Neural cell (in vitro differentiated cells): ENCODE data around the gene FUT7. TPM values are rescaled to one million over a fixed set of nuclear protein-coding genes. Genes with fewer than 3 reads are reported as not detected.
"Not testable (repeated sequence)": the region's sequence is repeated elsewhere in the genome, so short reads cannot be mapped to it uniquely, and the experiment has no call there.

Experiments
- H2AFZ ChIP-seq: fragments of 200-600, 300-800 bp; sonication (generic), shearing (Covaris generic); 2 replicates; pipeline ENCODE4 v1.6.0; 2014; ENCODE audit warnings: low read depth, mild to moderate bottlenecking, antibody characterized with exemption, low read length, moderate library complexity
- H3F3A ChIP-seq: fragments of 200-600 bp; shearing (Covaris generic); 2 replicates; pipeline ENCODE4 v1.6.1; 2016; ENCODE audit warnings: mild to moderate bottlenecking, moderate library complexity, mixed read lengths, antibody characterized with exemption, low read length; ENCODE audit not compliant: insufficient read depth, poor library complexity, severe bottlenecking
- H3K27ac ChIP-seq: fragments of 200-600, 300-800 bp; sonication (generic), shearing (Covaris generic); 2 replicates; pipeline ENCODE4 v1.5.1; 2014; ENCODE audit warnings: mild to moderate bottlenecking, low read length, moderate library complexity
- H3K27me3 ChIP-seq: fragments of 300-800, 200-600 bp; sonication (generic), shearing (Covaris generic); 2 replicates; pipeline ENCODE4 v1.6.0; 2014; ENCODE audit warnings: mild to moderate bottlenecking, low read depth, low read length, moderate library complexity; ENCODE audit not compliant: insufficient read depth
- H3K36me3 ChIP-seq: fragments of 300-800, 200-600 bp; sonication (generic), shearing (Covaris generic); 2 replicates; pipeline ENCODE4 v1.5.1; 2014; ENCODE audit warnings: mild to moderate bottlenecking, antibody characterized with exemption, low read length, moderate library complexity; ENCODE audit not compliant: insufficient read depth
- H3K4me2 ChIP-seq: fragments of 300-800, 200-600 bp; sonication (generic), shearing (Covaris generic); 2 replicates; pipeline ENCODE4 v1.6.0; 2014; ENCODE audit warnings: mild to moderate bottlenecking, low read length
- H3K4me3 ChIP-seq: fragments of 300-800, 200-600 bp; sonication (generic), shearing (Covaris generic); 2 replicates; pipeline ENCODE4 v1.5.1; 2014; ENCODE audit warnings: mild to moderate bottlenecking, low read length, moderate library complexity
- H3K79me2 ChIP-seq: fragments of 200-600 bp; shearing (Covaris generic); replicated peaks from 2 replicates; pipeline ENCODE4 v1.6.0; 2014; ENCODE audit warnings: mild to moderate bottlenecking, low read length, moderate library complexity; ENCODE audit not compliant: insufficient read depth
- H3K9ac ChIP-seq: fragments of 300-800, 200-600 bp; sonication (generic), shearing (Covaris generic); 2 replicates; pipeline ENCODE4 v1.6.1; 2016; ENCODE audit warnings: mild to moderate bottlenecking, low read length, mixed read lengths
- H3K9me2 ChIP-seq: fragments of 200-600 bp; shearing (Covaris generic); 2 replicates; pipeline ENCODE4 v1.6.1; 2016; ENCODE audit warnings: mild to moderate bottlenecking, low read length, mixed read lengths; ENCODE audit not compliant: insufficient read depth
- H3K9me3 ChIP-seq: fragments of 200-600, 300-800 bp; sonication (generic), shearing (Covaris generic); 2 replicates; pipeline ENCODE4 v1.6.1; 2016; ENCODE audit warnings: mild to moderate bottlenecking, mixed run types, low read length, moderate library complexity, mixed read lengths
- H4K20me1 ChIP-seq: fragments of 200-600 bp; shearing (Covaris generic); 2 replicates; pipeline ENCODE4 v1.6.1; 2016; ENCODE audit warnings: mild to moderate bottlenecking, mixed run types; ENCODE audit not compliant: insufficient read depth
- CTCF ChIP-seq: fragments of 450-650 bp; IDR thresholded peaks from 2 replicates; pipeline ENCODE4 v1.5.1; 2014; ENCODE audit warnings: antibody characterized with exemption, mild to moderate bottlenecking, moderate library complexity; ENCODE audit not compliant: poor library complexity, severe bottlenecking
- EP300 ChIP-seq: fragments of 450-650 bp; conservative IDR thresholded peaks from 2 replicates; pipeline ENCODE4 v1.6.1; 2014; ENCODE audit warnings: antibody characterized with exemption, mild to moderate bottlenecking, moderate library complexity; ENCODE audit not compliant: poor library complexity, severe bottlenecking
- EZH2 ChIP-seq: fragments of 200-600, 300-800 bp; shearing (Covaris generic), sonication (generic); IDR thresholded peaks from 2 replicates; pipeline ENCODE4 v1.6.1; 2014; ENCODE audit warnings: antibody characterized with exemption, low read length, borderline replicate concordance, mild to moderate bottlenecking; ENCODE audit not compliant: insufficient read depth, poor library complexity, severe bottlenecking
- MXI1 ChIP-seq: fragments of 450-650 bp; conservative IDR thresholded peaks from 2 replicates; pipeline ENCODE4 v1.6.1; 2014; ENCODE audit warnings: antibody characterized with exemption, mild to moderate bottlenecking; ENCODE audit not compliant: poor library complexity, severe bottlenecking
- POLR2AphosphoS5 ChIP-seq: IDR thresholded peaks from 2 replicates; pipeline ENCODE4 v1.6.1; 2012
- RAD21 ChIP-seq: fragments of 450-650 bp; conservative IDR thresholded peaks from 2 replicates; pipeline ENCODE4 v1.6.1; 2014; ENCODE audit warnings: antibody characterized with exemption, mild to moderate bottlenecking, moderate library complexity
- REST ChIP-seq: IDR thresholded peaks from 2 replicates; pipeline ENCODE4 v1.6.1; 2012; ENCODE audit warnings: borderline replicate concordance
- SMC3 ChIP-seq: fragments of 450-650 bp; conservative IDR thresholded peaks from 2 replicates; pipeline ENCODE4 v1.6.1; 2014; ENCODE audit warnings: antibody characterized with exemption, mild to moderate bottlenecking, moderate library complexity; ENCODE audit not compliant: poor library complexity
- TAF1 ChIP-seq: IDR thresholded peaks from 2 replicates; pipeline ENCODE4 v1.6.1; 2012; ENCODE audit warnings: low read depth
- polyA plus RNA-seq: library from polyadenylated mRNA; depleted of rRNA; stranded (reverse); fragments of >200 nt; gene quantifications from 2 replicates; pipeline ENCODE4 v1.2.3, GENCODE V29; 2014

Gene FUT7
- polyA plus RNA-seq, 1 donor from 2014 or later = 0.69 TPM

GRCh38 chr9:137034039-137034708 is 2.3 kb upstream of the FUT7 start:
- Histone ChIP-seq H3F3A (no peaks in the 10 kb centered on the region), H3K27me3 (no peaks in the 10 kb centered on the region), H3K9ac (no peak overlapping the region), H3K27ac (no peak overlapping the region), H2AFZ (no peak overlapping the region), H4K20me1 (no peaks in the 10 kb centered on the region), H3K9me2 (no peaks in the 10 kb centered on the region), H3K4me2 (no peak overlapping the region), H3K9me3 (no peaks in the 10 kb centered on the region), H3K36me3 (no peaks in the 10 kb centered on the region), H3K79me2 (no peaks in the 10 kb centered on the region), H3K4me3 (no peak overlapping the region)
- no peak for TF ChIP-seq RAD21
- TF ChIP-seq CTCF = no peak
- no peak for TF ChIP-seq SMC3
- TF ChIP-seq MXI1 = no peak
- TF ChIP-seq TAF1 = no peak
- no peak for TF ChIP-seq EZH2
- no peak for TF ChIP-seq EP300
- TF ChIP-seq POLR2AphosphoS5 = no peak
- no peak for TF ChIP-seq REST

GRCh38 chr9:137033481-137033880 is 1.6 kb upstream of the FUT7 start:
- not testable (repeated sequence) for H3K27me3 ChIP-seq, H3K4me3 ChIP-seq, H3K9me2 ChIP-seq, H3K79me2 ChIP-seq, H3K4me2 ChIP-seq, H3K36me3 ChIP-seq, H3K9ac ChIP-seq, H4K20me1 ChIP-seq, H3F3A ChIP-seq, H3K27ac ChIP-seq, H2AFZ ChIP-seq, H3K9me3 ChIP-seq

GRCh38 chr9:137032858-137033257 is 970 bp upstream of the FUT7 start:
- no peak overlapping the region for H3K4me3 ChIP-seq
- no peaks in the 10 kb centered on the region for H3K9me3 ChIP-seq
- TF ChIP-seq TAF1 = no peak
- no peaks in the 10 kb centered on the region for H3K36me3 ChIP-seq
- no peak overlapping the region for H2AFZ ChIP-seq
- H3F3A ChIP-seq = no peaks in the 10 kb centered on the region
- H3K9me2 ChIP-seq = no peaks in the 10 kb centered on the region
- H3K27me3 ChIP-seq = no peaks in the 10 kb centered on the region
- no peaks in the 10 kb centered on the region for H4K20me1 ChIP-seq
- no peak overlapping the region for H3K9ac ChIP-seq
- H3K79me2 ChIP-seq = no peaks in the 10 kb centered on the region
- H3K4me2 ChIP-seq = no peak overlapping the region
- no peak overlapping the region for H3K27ac ChIP-seq
